Airway epithelial cell (primary cell): ENCODE data around the gene CDH18. TPM values are rescaled to one million over a fixed set of nuclear protein-coding genes. Genes with fewer than 3 reads are reported as not detected.

Experiments
- total RNA-seq: library from RNA; depleted of rRNA; stranded (reverse); fragments of >200 nt; gene quantifications from 2 replicates; pipeline ENCODE4 v1.2.3, GENCODE V29; 2015

The CDH18 gene
- 0.23 TPM in 1 of 2 replicates, not detected in the other for total RNA-seq

DNA sequence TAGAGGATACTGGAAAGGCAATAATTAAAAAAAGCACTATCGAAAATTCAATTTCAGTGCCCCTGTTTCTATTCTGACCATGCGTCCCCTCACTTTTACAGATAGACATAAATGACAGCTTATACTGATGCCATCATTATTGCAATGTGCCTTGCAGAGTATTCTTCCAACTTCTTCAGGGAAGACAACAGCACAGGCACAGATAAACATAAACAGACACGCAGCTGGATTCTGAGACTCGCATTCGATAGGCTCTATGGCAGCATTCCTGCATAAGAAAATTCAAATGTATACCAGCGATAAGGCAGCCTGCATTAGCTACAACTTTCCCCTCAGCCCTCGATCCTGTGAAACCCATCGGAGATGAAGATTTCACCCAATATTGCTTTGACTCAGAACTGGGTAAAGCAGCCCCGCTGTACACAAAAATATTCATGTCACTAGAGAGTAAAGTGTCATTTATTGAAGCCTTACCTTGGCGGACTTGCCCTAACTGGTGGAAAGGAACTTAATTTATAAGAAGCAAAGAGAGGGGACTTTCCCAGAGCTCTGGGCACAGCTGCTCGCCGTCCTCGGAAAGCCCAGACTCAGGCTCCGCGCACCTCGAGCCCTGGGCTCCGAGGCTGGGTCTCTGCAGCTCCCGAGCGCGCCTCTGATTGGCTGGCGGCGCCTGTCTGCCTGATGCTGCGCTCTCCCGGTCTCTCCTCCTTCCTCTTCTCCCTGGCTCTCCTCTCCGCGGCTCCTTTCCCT, at the start of gene CDH18:
Gene CDH18, minus strand, starts transcription at position 589 of the 750 bp plus-strand sequence. CDS start 149,214 bp downstream, outside the sequence.

